K562 (cell line): ENCODE data around the gene ZIC2. TPM values are rescaled to one million over a fixed set of nuclear protein-coding genes. Genes with fewer than 3 reads are reported as not detected.

Source experiments
- ATAC-seq: fragments of 200-7000 bp; cut with Tn5 transposase; 3 replicates; pipeline ENCODE4 v1.9.1; 2020; ENCODE audit warnings: moderate library complexity
- BruUV-seq: library from RNA; stranded (reverse); fragments of 400-500 nt; replicated peaks from 2 replicates; lab custom pipeline; 2021; lab: Mats Ljungman, UMichigan
- CTCF ChIA-PET: fragments of 300-600 bp; formaldehyde crosslinking; extraction: SDS; loops from one replicate; lab custom pipeline; 2021; ENCODE audit warnings: low intra/inter-chr PET ratio; lab: Yijun Ruan, JAX
- POLR2A ChIA-PET: fragments of 300-600, 350-650 bp; sonication (Branson Sonifier 250); formaldehyde crosslinking; extraction: SDS; loops from one replicate; lab custom pipeline; 2021; ENCODE audit warnings: antibody characterized with exemption, inconsistent platforms; lab: Yijun Ruan, JAX
- DNase-seq, 4 experiments: peaks; one replicate each; pipeline versions ENCODE4 v3.0.0 to v3.0.0-alpha.2; 2011 to 2018; ENCODE audit warnings: low spot score in 3 of 4, mixed read lengths in 3 of 4; ENCODE audit errors: extremely low read depth in 1 of 4
- FAIRE-seq: peaks from 2 replicates; lab custom pipeline; 2011; peaks lifted over from hg19 to GRCh38; lab: Jason Lieb, UNC
- H2AFZ ChIP-seq: 2 replicates; pipeline ENCODE4 v1.6.0; 2011; ENCODE audit warnings: low read depth, low read length, control low read depth, inconsistent platforms
- H3K27ac ChIP-seq: fragments of 200-600 bp; 3 replicates; pipeline ENCODE4 v1.8.0; 2011; ENCODE audit warnings: low read depth, mild to moderate bottlenecking, control low read depth, inconsistent platforms, low read length, moderate library complexity, mixed read lengths; ENCODE audit errors: extremely low read depth
- H3K27me3 ChIP-seq, 2 experiments: fragments of 300-600 bp in 1 of 2; 2 replicates in 1 of 2; 3 replicates in 1 of 2; pipeline versions ENCODE4 v1.6.0 to v1.8.0; 2011; ENCODE audit warnings: inconsistent platforms in 2 of 2, low read length in 2 of 2, mild to moderate bottlenecking in 1 of 2, mixed read lengths in 1 of 2, moderate library complexity in 1 of 2; ENCODE audit not compliant: control insufficient read depth in 2 of 2, insufficient read depth in 2 of 2
- H3K36me3 ChIP-seq: fragments of 300-600 bp; 3 replicates; pipeline ENCODE4 v1.8.0; 2011; ENCODE audit warnings: mild to moderate bottlenecking, low read length, inconsistent platforms; ENCODE audit not compliant: control insufficient read depth, insufficient read depth
- H3K4me1 ChIP-seq, 2 experiments: fragments of 200-600 bp in 1 of 2; replicated peaks in 1 of 2; 2 replicates in 1 of 2; 3 replicates in 1 of 2; pipeline versions ENCODE4 v1.5.1 to v1.8.0; 2011; ENCODE audit warnings: inconsistent platforms in 2 of 2, low read length in 2 of 2, mild to moderate bottlenecking in 1 of 2, mixed read lengths in 1 of 2, moderate library complexity in 1 of 2; ENCODE audit not compliant: control insufficient read depth in 2 of 2, insufficient read depth in 2 of 2
- H3K4me2 ChIP-seq: 2 replicates; pipeline ENCODE4 v1.6.1; 2011; ENCODE audit warnings: low read length, control low read depth, inconsistent platforms, mixed read lengths; ENCODE audit not compliant: insufficient read depth
- H3K4me3 ChIP-seq: fragments of 200-600 bp; sonication (generic), shearing (Covaris generic); 2 replicates; pipeline ENCODE4 v1.5.1; 2016; ENCODE audit warnings: control low read depth, inconsistent platforms
- H3K79me2 ChIP-seq: fragments of 200-600 bp; 3 replicates; pipeline ENCODE4 v1.8.0; 2011; ENCODE audit warnings: low read length, inconsistent platforms; ENCODE audit not compliant: control insufficient read depth, insufficient read depth
- H3K9ac ChIP-seq, 2 experiments: 2 replicates each; pipeline versions ENCODE4 v1.6.0 to v1.6.1; 2011; ENCODE audit warnings: low read depth in 2 of 2, low read length in 2 of 2, control low read depth in 1 of 2, inconsistent platforms in 1 of 2, mild to moderate bottlenecking in 1 of 2, mixed read lengths in 1 of 2; ENCODE audit not compliant: insufficient read depth in 1 of 2
- H3K9me1 ChIP-seq: one replicate; pipeline ENCODE4 v1.6.0; 2011; ENCODE audit warnings: inconsistent platforms, mild to moderate bottlenecking, low read length, moderate library complexity; ENCODE audit not compliant: control insufficient read depth, insufficient read depth
- H3K9me3 ChIP-seq: replicated peaks from 2 replicates; pipeline ENCODE4 v1.5.1; 2011; ENCODE audit warnings: low read depth, low read length, inconsistent platforms; ENCODE audit not compliant: control insufficient read depth, insufficient read depth
- H4K20me1 ChIP-seq: replicated peaks from 2 replicates; pipeline ENCODE4 v1.6.1; 2011; ENCODE audit warnings: low read length, inconsistent platforms, mixed read lengths; ENCODE audit not compliant: control insufficient read depth, insufficient read depth
- ARNT ChIP-seq, 2 experiments: fragments of 450-650 bp; IDR thresholded peaks; 2 replicates each; pipeline ENCODE4 v1.6.1; 2016; ENCODE audit warnings: mild to moderate bottlenecking in 1 of 2
- C11orf30 ChIP-seq: fragments of 450-650 bp; IDR thresholded peaks from 2 replicates; pipeline ENCODE4 v1.6.1; 2016; ENCODE audit warnings: low read depth, mild to moderate bottlenecking
- HINFP ChIP-seq: fragments of 450-650 bp; conservative IDR thresholded peaks from 2 replicates; pipeline ENCODE4 v1.6.1; 2016; ENCODE audit warnings: missing genetic modification characterization, low read depth, mild to moderate bottlenecking, control low read depth, missing compliant biosample characterization
- PTBP1 ChIP-seq: fragments of 200-400 bp; formaldehyde crosslinking; IDR thresholded peaks from 2 replicates; pipeline ENCODE4 v1.6.1; 2017; ENCODE audit warnings: low read depth, low read length
- RBM34 ChIP-seq: fragments of 200-400 bp; formaldehyde crosslinking; IDR thresholded peaks from 2 replicates; pipeline ENCODE4 v1.6.1; 2018; ENCODE audit warnings: low read length, borderline replicate concordance; ENCODE audit not compliant: insufficient read depth
- ZC3H11A ChIP-seq: IDR thresholded peaks from 2 replicates; pipeline ENCODE4 v1.6.1; 2012; ENCODE audit warnings: low read depth, low read length, improper control_type of control experiment
- WGBS: fragments of 100-300 bp; shearing (Covaris generic); methylation state at CpG from one replicate; pipeline ENCODE4 v1.1.6; 2016; ENCODE audit warnings: low coverage, mixed read lengths; ENCODE audit not compliant: insufficient coverage; ENCODE audit errors: missing lambda C conversion rate; 5-methylcytosine and 5-hydroxymethylcytosine counted together
- in situ Hi-C: fragments of 300-500 bp; cut with MboI; formaldehyde crosslinking; loops from 4 replicates; pipeline ENCODE4 v1.15.0; 2018; ENCODE audit warnings: inconsistent platforms, mixed read lengths
- intact Hi-C: fragments of 100-400 bp; cut with micrococcal nuclease; formaldehyde crosslinking; loops from 2 replicates; pipeline ENCODE4 v1.14.2; 2022
- polyA plus RNA-seq, 8 experiments: library from polyadenylated mRNA; depleted of rRNA in 4 of 8; stranded (reverse) in 5 of 8; unstranded in 3 of 8; fragments of >200 nt; fragmentation: Nextera tagmentation in 2 of 8; fragmentation: Illumina TruSeq in 1 of 8; extraction: Ambion mirVana in 2 of 8; extraction: Trizol in 1 of 8; gene quantifications; 2 replicates each; pipeline versions ENCODE4 v1.2.1 to v1.2.3, GENCODE V29; 2011 to 2014; ENCODE audit warnings: inconsistent platforms in 1 of 8, missing spikeins in 1 of 8
- total RNA-seq, 7 experiments: library from RNA; depleted of rRNA in 6 of 7; stranded (reverse); fragments of >200 nt in 6 of 7; fragmentation: Illumina TruSeq in 2 of 7; extraction: Trizol in 2 of 7; gene quantifications; 2 replicates each; pipeline versions ENCODE4 v1.2.1 to v1.2.3, GENCODE V29; 2011 to 2021; ENCODE audit warnings: low replicate concordance in 1 of 7
- TF ChIP-seq, protein P1 (sequence below): fragments of 450-650 bp; IDR thresholded peaks from 2 replicates; pipeline ENCODE4 v1.6.1; 2018; ENCODE audit not compliant: partially characterized antibody
- TF ChIP-seq, protein P2 (sequence below): sonication (generic); IDR thresholded peaks from 2 replicates; pipeline ENCODE4 v1.6.1; 2016
- TF ChIP-seq, protein P3 (sequence below): sonication (generic); formaldehyde crosslinking; IDR thresholded peaks from 2 replicates; pipeline ENCODE4 v1.8.0; 2022; ENCODE audit warnings: mild to moderate bottlenecking, missing genetic modification reagents

The ZIC2 gene
- total and polyA plus RNA-seq, 9 of the 15 experiments (the other 6 are each of a cell fraction or from before 2014, with no cell fraction given): 1.8 to 18.0 (median 4.5) TPM

- Histone ChIP-seq H3K4me1 (no peaks in the 10 kb centered on the region), H3K36me3 (no peaks in the 10 kb centered on the region), H3K9ac (no peak overlapping the region), H3K4me3 (no peak overlapping the region), H3K4me2 (no peak overlapping the region), H3K79me2 (no peaks in the 10 kb centered on the region), H3K27ac (no peak overlapping the region), H4K20me1 (no peaks in the 10 kb centered on the region), H3K9me3 (no peaks in the 10 kb centered on the region), H2AFZ (no peak overlapping the region), H3K27me3 (peaks cover 8 to 10% of the 10 kb centered on the region in 2 experiments; a peak in 4 of 5 replicates), H3K9me1 (no peaks in the 10 kb centered on the region)
- intact Hi-C loops (no loop called here), in situ Hi-C loops (no loop called here)
- WGBS: 93% methylated on average over 5 of the region's 40 CpGs
- BruUV-seq: no TSS peak
- ATAC-seq: no peak
- DNase-seq: no peak
- POLR2A ChIA-PET: interaction anchor here (1.0 kb wide), 1 partner anchor 14 kb away, joined by 3 read pairs; no protein-coding TSS in a partner anchor
- no peak for FAIRE-seq
- CTCF ChIA-PET: no interaction called here
- TF ChIP-seq RBM34 (no peak), ZC3H11A (no peak), PTBP1 (no peak), ARNT (IDR thresholded peaks at IDR 0.05) (no peak), HINFP (no peak), C11orf30 (no peak)
- TF ChIP-seq, protein P1, sequence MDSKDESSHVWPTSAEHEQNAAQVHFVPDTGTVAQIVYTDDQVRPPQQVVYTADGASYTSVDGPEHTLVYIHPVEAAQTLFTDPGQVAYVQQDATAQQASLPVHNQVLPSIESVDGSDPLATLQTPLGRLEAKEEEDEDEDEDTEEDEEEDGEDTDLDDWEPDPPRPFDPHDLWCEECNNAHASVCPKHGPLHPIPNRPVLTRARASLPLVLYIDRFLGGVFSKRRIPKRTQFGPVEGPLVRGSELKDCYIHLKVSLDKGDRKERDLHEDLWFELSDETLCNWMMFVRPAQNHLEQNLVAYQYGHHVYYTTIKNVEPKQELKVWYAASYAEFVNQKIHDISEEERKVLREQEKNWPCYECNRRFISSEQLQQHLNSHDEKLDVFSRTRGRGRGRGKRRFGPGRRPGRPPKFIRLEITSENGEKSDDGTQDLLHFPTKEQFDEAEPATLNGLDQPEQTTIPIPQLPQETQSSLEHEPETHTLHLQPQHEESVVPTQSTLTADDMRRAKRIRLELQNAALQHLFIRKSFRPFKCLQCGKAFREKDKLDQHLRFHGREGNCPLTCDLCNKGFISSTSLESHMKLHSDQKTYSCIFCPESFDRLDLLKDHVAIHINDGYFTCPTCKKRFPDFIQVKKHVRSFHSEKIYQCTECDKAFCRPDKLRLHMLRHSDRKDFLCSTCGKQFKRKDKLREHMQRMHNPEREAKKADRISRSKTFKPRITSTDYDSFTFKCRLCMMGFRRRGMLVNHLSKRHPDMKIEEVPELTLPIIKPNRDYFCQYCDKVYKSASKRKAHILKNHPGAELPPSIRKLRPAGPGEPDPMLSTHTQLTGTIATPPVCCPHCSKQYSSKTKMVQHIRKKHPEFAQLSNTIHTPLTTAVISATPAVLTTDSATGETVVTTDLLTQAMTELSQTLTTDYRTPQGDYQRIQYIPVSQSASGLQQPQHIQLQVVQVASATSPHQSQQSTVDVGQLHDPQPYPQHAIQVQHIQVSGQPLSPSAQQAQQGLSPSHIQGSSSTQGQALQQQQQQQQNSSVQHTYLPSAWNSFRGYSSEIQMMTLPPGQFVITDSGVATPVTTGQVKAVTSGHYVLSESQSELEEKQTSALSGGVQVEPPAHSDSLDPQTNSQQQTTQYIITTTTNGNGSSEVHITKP: no peak
- TF ChIP-seq, protein P2, sequence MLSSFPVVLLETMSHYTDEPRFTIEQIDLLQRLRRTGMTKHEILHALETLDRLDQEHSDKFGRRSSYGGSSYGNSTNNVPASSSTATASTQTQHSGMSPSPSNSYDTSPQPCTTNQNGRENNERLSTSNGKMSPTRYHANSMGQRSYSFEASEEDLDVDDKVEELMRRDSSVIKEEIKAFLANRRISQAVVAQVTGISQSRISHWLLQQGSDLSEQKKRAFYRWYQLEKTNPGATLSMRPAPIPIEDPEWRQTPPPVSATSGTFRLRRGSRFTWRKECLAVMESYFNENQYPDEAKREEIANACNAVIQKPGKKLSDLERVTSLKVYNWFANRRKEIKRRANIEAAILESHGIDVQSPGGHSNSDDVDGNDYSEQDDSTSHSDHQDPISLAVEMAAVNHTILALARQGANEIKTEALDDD: no peak
- TF ChIP-seq, protein P3, sequence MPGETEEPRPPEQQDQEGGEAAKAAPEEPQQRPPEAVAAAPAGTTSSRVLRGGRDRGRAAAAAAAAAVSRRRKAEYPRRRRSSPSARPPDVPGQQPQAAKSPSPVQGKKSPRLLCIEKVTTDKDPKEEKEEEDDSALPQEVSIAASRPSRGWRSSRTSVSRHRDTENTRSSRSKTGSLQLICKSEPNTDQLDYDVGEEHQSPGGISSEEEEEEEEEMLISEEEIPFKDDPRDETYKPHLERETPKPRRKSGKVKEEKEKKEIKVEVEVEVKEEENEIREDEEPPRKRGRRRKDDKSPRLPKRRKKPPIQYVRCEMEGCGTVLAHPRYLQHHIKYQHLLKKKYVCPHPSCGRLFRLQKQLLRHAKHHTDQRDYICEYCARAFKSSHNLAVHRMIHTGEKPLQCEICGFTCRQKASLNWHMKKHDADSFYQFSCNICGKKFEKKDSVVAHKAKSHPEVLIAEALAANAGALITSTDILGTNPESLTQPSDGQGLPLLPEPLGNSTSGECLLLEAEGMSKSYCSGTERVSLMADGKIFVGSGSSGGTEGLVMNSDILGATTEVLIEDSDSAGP: no peak
These were observed 16.2 kb downstream of the ZIC2 start for GRCh38 chr13:99997702-99998214.
